Choroid plexus epithelial cell (primary cell): Measurements from ENCODE around the gene CXXC5.

Experiments
- DNase-seq: peaks from one replicate; pipeline ENCODE4 v3.0.0-alpha.2; 2010; ENCODE audit warnings: low read depth
- H3K4me3 ChIP-seq: 2 replicates; pipeline ENCODE4 v1.5.1; 2011; ENCODE audit warnings: low read depth, mild to moderate bottlenecking, control low read depth, low read length, moderate library complexity
- TF ChIP-seq, protein P1 (sequence below): conservative IDR thresholded peaks from 2 replicates; pipeline ENCODE4 v1.5.1; 2011; ENCODE audit warnings: low read depth, mild to moderate bottlenecking, control low read depth, inconsistent platforms, low read length, moderate library complexity

CXXC5 gene

DNA sequence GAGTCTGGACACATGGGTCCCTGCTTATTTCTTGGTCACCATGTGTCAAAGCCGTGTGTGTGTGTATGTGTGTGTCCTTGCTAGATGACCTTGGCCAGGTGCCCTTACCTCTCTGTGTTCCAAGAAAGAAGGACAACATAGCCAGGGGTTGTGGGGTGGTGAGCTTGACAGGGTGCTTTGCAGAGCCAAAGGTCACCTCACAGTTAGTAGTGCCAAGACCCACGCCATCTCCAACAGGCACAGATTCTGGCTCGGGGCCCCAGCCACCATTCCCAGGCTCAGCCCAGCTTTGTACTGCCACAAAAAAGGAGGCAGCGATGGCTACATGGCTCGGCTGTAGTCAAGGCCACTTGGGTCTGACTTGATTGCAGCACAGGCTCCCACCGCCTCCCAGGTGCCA is 39.5 kb downstream of the CXXC5 start:
- TF ChIP-seq, protein P1, sequence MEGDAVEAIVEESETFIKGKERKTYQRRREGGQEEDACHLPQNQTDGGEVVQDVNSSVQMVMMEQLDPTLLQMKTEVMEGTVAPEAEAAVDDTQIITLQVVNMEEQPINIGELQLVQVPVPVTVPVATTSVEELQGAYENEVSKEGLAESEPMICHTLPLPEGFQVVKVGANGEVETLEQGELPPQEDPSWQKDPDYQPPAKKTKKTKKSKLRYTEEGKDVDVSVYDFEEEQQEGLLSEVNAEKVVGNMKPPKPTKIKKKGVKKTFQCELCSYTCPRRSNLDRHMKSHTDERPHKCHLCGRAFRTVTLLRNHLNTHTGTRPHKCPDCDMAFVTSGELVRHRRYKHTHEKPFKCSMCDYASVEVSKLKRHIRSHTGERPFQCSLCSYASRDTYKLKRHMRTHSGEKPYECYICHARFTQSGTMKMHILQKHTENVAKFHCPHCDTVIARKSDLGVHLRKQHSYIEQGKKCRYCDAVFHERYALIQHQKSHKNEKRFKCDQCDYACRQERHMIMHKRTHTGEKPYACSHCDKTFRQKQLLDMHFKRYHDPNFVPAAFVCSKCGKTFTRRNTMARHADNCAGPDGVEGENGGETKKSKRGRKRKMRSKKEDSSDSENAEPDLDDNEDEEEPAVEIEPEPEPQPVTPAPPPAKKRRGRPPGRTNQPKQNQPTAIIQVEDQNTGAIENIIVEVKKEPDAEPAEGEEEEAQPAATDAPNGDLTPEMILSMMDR: no peak
- no peak for DNase-seq
- H3K4me3 ChIP-seq: no peak overlapping the region

DNA sequence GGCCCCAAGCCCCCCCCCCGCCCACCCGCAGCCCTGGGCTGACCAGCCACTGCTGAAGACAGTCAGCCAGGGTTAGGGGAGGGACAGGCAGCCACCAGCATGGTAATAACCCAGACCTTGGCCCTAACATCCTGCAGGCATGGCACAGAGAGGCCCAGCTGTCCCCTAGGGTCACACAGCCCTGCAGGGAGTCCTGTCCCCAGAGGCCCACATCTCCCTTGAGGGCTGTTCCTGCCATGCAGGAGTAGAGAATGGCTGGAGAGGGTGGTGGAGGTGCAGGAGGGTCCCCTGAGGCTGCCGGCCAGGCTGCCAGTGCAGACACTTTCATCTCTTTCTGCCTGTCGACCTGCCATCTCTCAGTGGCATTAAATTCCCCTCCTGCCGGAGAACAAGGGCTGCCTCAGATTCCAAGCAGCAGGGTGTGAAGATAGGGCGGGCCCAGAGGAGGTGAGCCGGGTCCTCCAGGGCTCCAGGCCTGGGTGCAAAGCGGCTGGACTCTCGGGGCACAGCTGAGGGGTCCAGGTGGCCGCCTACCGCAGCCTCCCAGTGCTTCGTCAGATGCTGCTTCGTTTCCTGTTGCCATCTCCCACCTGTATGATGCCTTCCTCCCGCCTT is 40.0 kb downstream of the CXXC5 start:
- TF ChIP-seq, protein P1: no peak
- H3K4me3 ChIP-seq: no peak overlapping the region

DNA sequence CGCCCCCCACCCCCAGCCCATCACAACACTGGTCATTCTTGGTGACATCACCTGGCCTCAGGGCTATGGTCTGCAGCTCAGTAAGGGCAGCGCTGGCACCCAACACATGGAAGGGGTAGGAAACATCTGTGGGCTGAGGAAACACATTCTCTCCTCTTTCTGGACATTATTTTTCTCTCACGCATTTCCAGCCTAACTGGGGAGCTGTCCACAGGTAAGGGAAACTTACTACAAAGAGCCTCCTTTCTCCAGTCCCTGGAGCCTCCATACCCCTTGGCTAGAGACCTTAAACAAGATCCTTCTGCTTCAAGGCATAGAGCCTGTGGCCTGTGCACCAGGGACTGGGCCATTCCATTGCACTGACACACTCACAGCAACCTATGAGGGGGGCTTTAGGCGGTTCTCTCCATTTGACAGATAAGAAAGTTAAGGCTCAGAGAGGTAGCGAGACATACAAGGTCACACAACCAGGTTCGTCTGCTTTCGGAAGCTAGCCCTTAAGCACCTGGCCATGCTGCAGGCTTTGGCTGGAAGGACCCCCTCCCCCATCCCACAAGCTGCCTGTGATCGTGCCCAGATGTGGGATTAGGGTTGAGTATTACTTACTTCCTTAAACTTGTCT is 40.7 kb downstream of the CXXC5 start:
- no peak for DNase-seq
- no peak overlapping the region for H3K4me3 ChIP-seq
- TF ChIP-seq, protein P1: no peak

More for the DNA sequence above, 40.0 kb downstream of the CXXC5 start:
- no peak for DNase-seq

DNA sequence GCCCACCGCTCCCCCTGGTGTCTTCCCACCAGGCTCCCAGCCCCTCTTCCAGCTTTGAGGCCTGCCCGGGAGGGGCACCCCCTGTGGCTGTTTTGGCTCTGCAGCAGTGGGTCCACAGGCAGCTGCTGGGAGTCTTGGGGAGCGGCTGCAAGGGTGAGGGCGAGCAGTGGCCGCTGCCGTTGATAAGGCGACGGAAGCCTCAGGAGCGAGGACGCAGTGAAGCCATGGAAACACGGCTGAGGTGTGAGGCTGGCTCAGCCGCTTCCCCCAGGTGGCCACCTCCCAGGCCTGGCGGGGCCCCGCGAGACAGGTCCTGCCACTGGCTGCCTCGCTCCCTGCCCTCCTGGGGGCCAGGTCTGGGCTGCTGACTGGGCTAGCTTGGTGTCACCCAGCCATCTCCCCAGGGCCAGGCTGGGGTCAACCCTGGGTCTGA is 41.5 kb downstream of the CXXC5 start:
- no peak for DNase-seq
- TF ChIP-seq, protein P1: peak; percentile 27
- H3K4me3 ChIP-seq: no peak overlapping the region

DNA sequence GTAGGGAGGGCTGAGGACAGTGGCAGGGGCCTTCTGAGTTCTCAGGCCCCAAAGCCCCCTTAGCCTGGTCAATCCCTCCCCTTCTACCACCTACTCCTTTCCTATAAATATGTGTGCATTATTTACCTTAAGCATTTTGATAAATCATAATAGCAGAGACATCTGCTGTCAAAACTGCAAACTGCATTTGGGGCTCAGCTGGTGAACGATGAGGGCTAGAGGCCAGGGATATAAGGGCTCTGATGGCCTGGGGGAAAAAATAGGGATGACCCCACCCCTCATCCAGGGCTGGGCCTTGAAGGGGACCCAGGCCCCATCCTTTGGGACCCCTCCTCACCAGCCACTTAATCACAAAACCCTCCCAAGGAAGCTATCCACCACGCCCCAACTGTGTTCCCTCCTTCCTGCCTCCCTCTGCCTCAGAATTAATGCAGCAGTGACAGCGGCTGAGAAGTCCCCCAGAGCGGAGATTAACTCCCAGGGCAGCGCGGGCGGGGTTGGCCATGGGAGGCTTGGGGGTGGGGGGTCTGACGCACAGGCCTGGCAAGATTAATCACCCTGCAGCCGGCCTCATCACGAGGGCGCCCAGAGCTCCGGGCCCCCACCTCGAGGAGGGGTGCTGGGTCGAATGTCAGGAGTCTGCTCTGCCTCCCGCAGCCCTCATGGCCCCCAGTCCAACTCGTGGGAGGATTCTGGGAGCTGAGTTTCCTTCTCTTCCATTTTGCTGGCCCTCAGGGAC is 42.1 kb downstream of the CXXC5 start:
- peak; percentile 75 for DNase-seq
- no peak overlapping the region for H3K4me3 ChIP-seq

DNA sequence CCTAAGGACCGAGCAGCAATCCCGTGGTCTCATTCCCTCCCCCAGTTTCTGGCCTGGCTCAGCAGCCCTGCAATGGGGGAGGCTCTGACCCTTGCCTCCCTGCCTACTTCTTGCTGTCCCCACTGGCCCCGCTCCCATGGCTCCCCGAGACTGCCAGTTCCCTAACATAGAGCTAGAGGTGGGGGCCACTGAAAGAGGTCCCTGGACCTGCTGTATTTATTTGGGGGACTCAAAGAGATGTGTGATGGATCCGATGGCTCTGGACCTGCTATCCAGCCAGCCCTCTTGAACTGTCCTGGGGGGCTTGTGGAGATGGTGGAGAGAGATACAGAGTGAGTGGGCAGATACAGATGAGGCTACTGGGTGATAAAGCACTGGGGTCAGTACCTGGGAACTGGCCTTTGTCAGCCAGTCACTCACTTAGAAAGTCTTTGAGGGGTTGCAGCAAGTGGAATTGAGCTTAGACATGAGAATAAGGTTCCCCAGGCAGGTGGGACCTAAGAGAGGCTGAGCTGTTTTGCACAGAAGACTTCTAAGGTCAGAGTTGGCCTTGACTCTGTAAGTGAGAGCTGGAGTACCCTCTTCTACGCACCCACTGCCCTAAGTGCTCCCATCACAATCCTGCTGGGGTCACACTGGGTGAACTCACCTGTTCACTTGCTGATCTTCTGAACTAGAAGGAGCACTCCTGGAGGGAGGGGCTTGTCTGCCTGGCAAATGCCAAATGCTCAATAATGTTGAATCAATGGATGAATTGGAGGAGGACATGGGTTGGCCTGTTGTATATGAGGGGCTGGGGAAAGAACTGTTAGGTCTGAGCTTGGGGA is 42.9 kb downstream of the CXXC5 start:
- TF ChIP-seq, protein P1: no peak
- no peak overlapping the region for H3K4me3 ChIP-seq
- no peak for DNase-seq

More for the DNA sequence above, 42.1 kb downstream of the CXXC5 start:
- TF ChIP-seq, protein P1: peak; percentile 72
